H1 (cell line): ENCODE data around the gene CRISPLD2. TPM values are rescaled to one million over a fixed set of nuclear protein-coding genes. Genes with fewer than 3 reads are reported as not detected.

Source experiments
- CTCF ChIA-PET: fragments of 300-600 bp; sonication (Branson Sonifier 250); formaldehyde crosslinking; loops from one replicate; lab custom pipeline; 2021; ENCODE audit not compliant: partially characterized antibody; lab: Charles Lee
- POLR2A ChIA-PET: fragments of 300-600 bp; sonication (Branson Sonifier 250); formaldehyde crosslinking; loops from one replicate; lab custom pipeline; 2021; ENCODE audit warnings: inconsistent platforms; ENCODE audit not compliant: partially characterized antibody; lab: Charles Lee
- DNase-seq, 2 experiments: peaks; one replicate each; pipeline versions ENCODE4 v3.0.0 to v3.0.0-alpha.2; 2010 to 2022; ENCODE audit warnings: low spot score in 2 of 2, low read depth in 1 of 2, mixed read lengths in 1 of 2
- FAIRE-seq: peaks from 2 replicates; lab custom pipeline; 2011; peaks lifted over from hg19 to GRCh38; lab: Jason Lieb, UNC
- H2AFZ ChIP-seq: 2 replicates; pipeline ENCODE4 v1.8.1; 2012; ENCODE audit warnings: low read length, inconsistent platforms
- H2AK5ac ChIP-seq: 2 replicates; pipeline ENCODE4 v1.6.1; 2013; ENCODE audit warnings: low read depth, low read length
- H2BK120ac ChIP-seq: replicated peaks from 2 replicates; pipeline ENCODE3; 2013; ENCODE audit warnings: low read depth, low read length, inconsistent platforms
- H2BK12ac ChIP-seq: 2 replicates; pipeline ENCODE4 v1.6.1; 2013; ENCODE audit warnings: low read depth, low read length
- H2BK15ac ChIP-seq: 2 replicates; pipeline ENCODE4 v1.6.1; 2013; ENCODE audit warnings: low read length
- H2BK20ac ChIP-seq: 2 replicates; pipeline ENCODE4 v1.6.1; 2013; ENCODE audit warnings: low read length
- H2BK5ac ChIP-seq: 2 replicates; pipeline ENCODE4 v1.6.1; 2013; ENCODE audit warnings: low read depth, low read length
- H3K14ac ChIP-seq: 2 replicates; pipeline ENCODE4 v1.6.1; 2013; ENCODE audit warnings: inconsistent platforms; ENCODE audit not compliant: insufficient read length
- H3K18ac ChIP-seq: 2 replicates; pipeline ENCODE4 v1.6.1; 2013; ENCODE audit warnings: low read length; ENCODE audit errors: extremely low read depth
- H3K23ac ChIP-seq: 2 replicates; pipeline ENCODE4 v1.6.1; 2013; ENCODE audit warnings: inconsistent platforms; ENCODE audit not compliant: insufficient read length
- H3K23me2 ChIP-seq: 2 replicates; pipeline ENCODE4 v1.6.1; 2013; ENCODE audit warnings: low read depth, low read length
- H3K27ac ChIP-seq: 2 replicates; pipeline ENCODE4 v1.6.1; 2011; ENCODE audit warnings: low read depth, low read length, inconsistent platforms
- H3K27me3 ChIP-seq, 4 experiments: replicated peaks in 1 of 4; 1 replicate in 1 of 4; 2 replicates in 3 of 4; pipeline versions ENCODE4 v1.6.1 to v1.8.1; 2011 to 2013; ENCODE audit warnings: low read length in 3 of 4, mild to moderate bottlenecking in 3 of 4, inconsistent platforms in 2 of 4, mixed read lengths in 2 of 4, moderate library complexity in 1 of 4; ENCODE audit not compliant: control insufficient read depth in 3 of 4, insufficient read depth in 3 of 4; ENCODE audit errors: extremely low read depth in 1 of 4
- H3K36me3 ChIP-seq, 4 experiments: 2 replicates each; pipeline versions ENCODE4 v1.6.1 to v1.8.1; 2011 to 2013; ENCODE audit warnings: mild to moderate bottlenecking in 4 of 4, low read length in 3 of 4, moderate library complexity in 2 of 4, control low read depth in 1 of 4, inconsistent platforms in 1 of 4; ENCODE audit not compliant: insufficient read depth in 4 of 4, control insufficient read depth in 2 of 4
- H3K4ac ChIP-seq: replicated peaks from 2 replicates; pipeline ENCODE3; 2013; ENCODE audit warnings: low read length, low read depth, mixed read lengths, inconsistent platforms; ENCODE audit not compliant: insufficient read length
- H3K4me1 ChIP-seq, 4 experiments: replicated peaks in 1 of 4; 1 replicate in 1 of 4; 2 replicates in 3 of 4; pipeline versions ENCODE4 v1.6.1 to v1.8.1; 2011 to 2013; ENCODE audit warnings: low read length in 3 of 4, inconsistent platforms in 2 of 4, mixed read lengths in 1 of 4; ENCODE audit not compliant: insufficient read depth in 4 of 4, control insufficient read depth in 3 of 4
- H3K4me2 ChIP-seq, 2 experiments: 2 replicates each; pipeline versions ENCODE4 v1.6.1 to v1.8.1; 2011 to 2013; ENCODE audit warnings: low read depth in 2 of 2, low read length in 2 of 2, control low read depth in 1 of 2, inconsistent platforms in 1 of 2, mild to moderate bottlenecking in 1 of 2; ENCODE audit not compliant: insufficient read depth in 1 of 2
- H3K4me3 ChIP-seq, 4 experiments: fragments of 200-600, 300-600 bp in 1 of 4; sonication (generic), shearing (Covaris generic), sonication (Bioruptor Twin) in 1 of 4; 2 replicates each; pipeline versions ENCODE4 v1.5.1 to v1.8.1; 2011 to 2016; ENCODE audit warnings: low read length in 4 of 4, low read depth in 3 of 4, control low read depth in 2 of 4, inconsistent platforms in 2 of 4, mild to moderate bottlenecking in 2 of 4, mixed read lengths in 1 of 4, moderate library complexity in 1 of 4; ENCODE audit not compliant: insufficient read depth in 2 of 4; ENCODE audit errors: extremely low read depth in 1 of 4
- H3K56ac ChIP-seq: replicated peaks from 2 replicates; pipeline ENCODE3; 2013; ENCODE audit warnings: low read depth, mild to moderate bottlenecking, mixed read lengths, low read length, inconsistent platforms; ENCODE audit not compliant: insufficient read length
- H3K79me1 ChIP-seq: 2 replicates; pipeline ENCODE4 v1.6.1; 2013; ENCODE audit warnings: low read depth, low read length, control low read depth
- H3K79me2 ChIP-seq, 2 experiments: 2 replicates each; pipeline versions ENCODE4 v1.6.1 to v1.8.1; 2012 to 2013; ENCODE audit warnings: low read length in 2 of 2, mild to moderate bottlenecking in 2 of 2, inconsistent platforms in 1 of 2; ENCODE audit not compliant: insufficient read depth in 2 of 2, control insufficient read depth in 1 of 2
- H3K9ac ChIP-seq, 4 experiments: replicated peaks in 1 of 4; 1 replicate in 1 of 4; 2 replicates in 3 of 4; pipeline versions ENCODE4 v1.6.1 to v1.8.1; 2011 to 2013; ENCODE audit warnings: low read depth in 3 of 4, low read length in 3 of 4, control low read depth in 2 of 4, mild to moderate bottlenecking in 2 of 4, moderate library complexity in 2 of 4, inconsistent platforms in 1 of 4; ENCODE audit errors: extremely low read depth in 1 of 4
- H3K9me3 ChIP-seq, 2 experiments: 2 replicates each; pipeline versions ENCODE4 v1.6.1 to v1.8.1; 2012 to 2013; ENCODE audit warnings: mild to moderate bottlenecking in 2 of 2, moderate library complexity in 2 of 2, control low read depth in 1 of 2, inconsistent platforms in 1 of 2, low read depth in 1 of 2, low read length in 1 of 2, mixed read lengths in 1 of 2; ENCODE audit not compliant: insufficient read depth in 2 of 2
- H4K20me1 ChIP-seq, 2 experiments: replicated peaks in 1 of 2; 2 replicates each; pipeline versions ENCODE3 to v1.8.1; 2011 to 2013; ENCODE audit warnings: inconsistent platforms in 2 of 2, low read length in 2 of 2, mild to moderate bottlenecking in 1 of 2; ENCODE audit not compliant: insufficient read depth in 2 of 2, control insufficient read depth in 1 of 2
- H4K5ac ChIP-seq: 2 replicates; pipeline ENCODE4 v1.6.1; 2013; ENCODE audit warnings: low read length, low read depth, mixed read lengths, inconsistent platforms; ENCODE audit not compliant: insufficient read length
- H4K8ac ChIP-seq: 2 replicates; pipeline ENCODE4 v1.8.0; 2013; ENCODE audit warnings: mild to moderate bottlenecking, moderate library complexity, low read length, inconsistent platforms; ENCODE audit not compliant: insufficient read depth; ENCODE audit errors: extremely low read depth
- H4K91ac ChIP-seq: replicated peaks from 2 replicates; pipeline ENCODE3; 2013; ENCODE audit warnings: low read length, mixed read lengths, inconsistent platforms; ENCODE audit not compliant: insufficient read length
- SP1 ChIP-seq: IDR thresholded peaks from 2 replicates; pipeline ENCODE4 v1.6.1; 2011; ENCODE audit warnings: low read depth, low read length
- TAF1 ChIP-seq: IDR thresholded peaks from 2 replicates; pipeline ENCODE4 v1.6.1; 2011; ENCODE audit warnings: mild to moderate bottlenecking, low read depth, low read length
- WGBS, 2 experiments: shearing (Covaris generic) in 1 of 2; methylation state at CpG; one replicate each; pipeline versions ENCODE4 v1.1.6 to v1.1.7; 2013 to 2015; ENCODE audit warnings: low lambda C conversion rate in 2 of 2, mixed read lengths in 2 of 2, inconsistent platforms in 1 of 2, low coverage in 1 of 2, missing lambda C conversion rate in 1 of 2; ENCODE audit not compliant: insufficient replicate concordance in 2 of 2, insufficient coverage in 1 of 2, insufficient read length in 1 of 2; ENCODE audit errors: extremely low coverage in 1 of 2, missing lambda C conversion rate in 1 of 2; 5-methylcytosine and 5-hydroxymethylcytosine counted together
- polyA plus RNA-seq, 7 experiments: library from polyadenylated mRNA; depleted of rRNA in 3 of 7; stranded (reverse) in 5 of 7; unstranded in 2 of 7; fragments of >200 nt in 5 of 7; fragments of 200-250 nt in 2 of 7; gene quantifications; 1 replicate in 5 of 7; 2 replicates in 1 of 7; 4 replicates in 1 of 7; pipeline versions ENCODE4 v1.2.1 to v1.2.3, GENCODE V29; 2011 to 2013; ENCODE audit warnings: missing spikeins in 2 of 7, mixed read lengths in 2 of 7
- total RNA-seq: library from RNA; stranded (reverse); fragmentation: NEBNext Ultra II Directional; extraction: Animal tissue kit (Norgen Biotek cat#: 25700); gene quantifications from 2 replicates; pipeline ENCODE4 v1.2.1, GENCODE V29; 2021

Gene CRISPLD2
- total and polyA plus RNA-seq, 2 of the 8 experiments (the other 6 are each of a cell fraction or from before 2014, with no cell fraction given) = 2.7 to 5.1 TPM

DNA sequence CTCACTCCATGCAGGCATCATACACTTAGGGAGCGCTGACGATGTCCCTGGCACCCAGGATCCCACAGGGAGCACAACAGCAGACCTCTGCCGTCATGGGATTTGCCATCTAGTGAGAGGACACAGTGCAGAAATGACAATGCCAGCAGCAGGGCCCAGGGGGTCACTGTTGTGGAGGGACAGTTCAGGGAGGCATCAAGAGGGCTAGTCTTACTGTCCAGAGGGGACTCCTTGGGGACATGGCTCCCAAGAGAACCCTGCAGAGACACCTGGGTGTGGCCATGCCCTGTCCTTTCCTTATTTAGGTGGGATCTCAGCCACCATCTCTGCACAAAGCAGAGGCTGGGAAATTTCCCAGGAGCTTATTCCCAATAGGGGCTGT is 73.7 kb downstream of the CRISPLD2 start:
- ChIA-PET POLR2A (no interaction called here), CTCF (interaction anchor here (1.0 kb wide), 1 partner anchor 138 kb away, joined by 3 read pairs; no protein-coding TSS in a partner anchor)
- H3K27ac ChIP-seq = no peak overlapping the region
- H2AFZ ChIP-seq = no peak overlapping the region
- H3K14ac ChIP-seq = no peak overlapping the region
- H4K5ac ChIP-seq = no peak overlapping the region
- H3K4me2 ChIP-seq = no peak overlapping the region
- H2BK20ac ChIP-seq = no peak overlapping the region
- no peak overlapping the region for H2AK5ac ChIP-seq
- no peak overlapping the region for H2BK5ac ChIP-seq
- no peaks in the 10 kb centered on the region for H3K79me2 ChIP-seq
- H3K9ac ChIP-seq = no peak overlapping the region
- DNase-seq (no peak), FAIRE-seq (no peak)
- no peak overlapping the region for H3K4me3 ChIP-seq
- H2BK12ac ChIP-seq = no peak overlapping the region
- no peak overlapping the region for H3K4ac ChIP-seq
- no peaks in the 10 kb centered on the region for H3K79me1 ChIP-seq
- no peak overlapping the region for H4K8ac ChIP-seq
- no peaks in the 10 kb centered on the region for H4K20me1 ChIP-seq
- no peaks in the 10 kb centered on the region for H3K23me2 ChIP-seq
- H3K56ac ChIP-seq = no peak overlapping the region
- H4K91ac ChIP-seq = no peak overlapping the region
- H3K9me3 ChIP-seq = no peaks in the 10 kb centered on the region
- H3K18ac ChIP-seq = no peak overlapping the region
- H2BK120ac ChIP-seq = no peak overlapping the region
- H2BK15ac ChIP-seq = no peak overlapping the region
- whole genome bisulfite sequencing, 2 experiments = 80% methylated on average over 3 of the region's 3 CpGs; no CpG with 5 or more reads in 1 of the 2 experiments
- H3K23ac ChIP-seq = no peak overlapping the region
- no peaks in the 10 kb centered on the region for H3K36me3 ChIP-seq
- no peaks in the 10 kb centered on the region for H3K27me3 ChIP-seq
- no peaks in the 10 kb centered on the region; a peak in 1 of 7 replicates for H3K4me1 ChIP-seq
- TF ChIP-seq SP1 (no peak), TAF1 (no peak)
